ENCODE data around the gene GABRA1.
A peak's percentile ranks its signal among the peaks of the same experiment; 100 is the strongest.

Gene GABRA1

GRCh38 chr5:161924270-161924669 lies 76.3 kb downstream of the GABRA1 start:
- no peak overlapping the region for H3K4me3 ChIP-seq (ENCODE audit: low read depth, low read length)
- DNase-seq (ENCODE audit: low read depth) = no peak
- TF ChIP-seq POLR2A (IDR thresholded peaks at IDR 0.05; ENCODE audit: extremely low read depth, insufficient read length) = no peak
- TF ChIP-seq MAX (IDR thresholded peaks at IDR 0.05; ENCODE audit: low read depth, low read length) = no peak
- TF ChIP-seq CTCF (IDR thresholded peaks at IDR 0.05; ENCODE audit: low read depth, low read length) = no peak
- no peak for TF ChIP-seq MYC (IDR thresholded peaks at IDR 0.05; ENCODE audit: low read depth, low read length)

- TF ChIP-seq MAX (IDR thresholded peaks at IDR 0.05; ENCODE audit: low read depth, low read length) (no peak), CTCF (IDR thresholded peaks at IDR 0.05; ENCODE audit: low read depth, low read length) (peak; percentile 29), POLR2A (IDR thresholded peaks at IDR 0.05; ENCODE audit: extremely low read depth, insufficient read length) (no peak)
- peak; percentile 7 for DNase-seq (ENCODE audit: low read depth)
- H3K4me3 ChIP-seq (ENCODE audit: low read depth, low read length) = no peak overlapping the region
These were observed 78.0 kb downstream of the GABRA1 start for GRCh38 chr5:161925960-161926359.

GRCh38 chr5:161934486-161934885 lies 86.6 kb downstream of the GABRA1 start:
- no peak overlapping the region for H3K4me3 ChIP-seq (ENCODE audit: low read depth, low read length)
- DNase-seq (ENCODE audit: low read depth) = peak; percentile 5
- TF ChIP-seq CTCF (IDR thresholded peaks at IDR 0.05; ENCODE audit: low read depth, low read length) (no peak), POLR2A (IDR thresholded peaks at IDR 0.05; ENCODE audit: extremely low read depth, insufficient read length) (no peak), MAX (IDR thresholded peaks at IDR 0.05; ENCODE audit: low read depth, low read length) (no peak), MYC (IDR thresholded peaks at IDR 0.05; ENCODE audit: low read depth, low read length) (no peak)

GRCh38 chr5:161944974-161945373 lies 97.1 kb downstream of the GABRA1 start:
- H3K4me3 ChIP-seq (ENCODE audit: low read depth, low read length) = no peak overlapping the region
- DNase-seq (ENCODE audit: low read depth) = no peak
- no peak for TF ChIP-seq CTCF (IDR thresholded peaks at IDR 0.05; ENCODE audit: low read depth, low read length)
- TF ChIP-seq MYC (IDR thresholded peaks at IDR 0.05; ENCODE audit: low read depth, low read length) = no peak
- no peak for TF ChIP-seq MAX (IDR thresholded peaks at IDR 0.05; ENCODE audit: low read depth, low read length)
- no peak for TF ChIP-seq POLR2A (IDR thresholded peaks at IDR 0.05; ENCODE audit: extremely low read depth, insufficient read length)

- TF ChIP-seq MYC (IDR thresholded peaks at IDR 0.05; ENCODE audit: low read depth, low read length) (no peak), MAX (IDR thresholded peaks at IDR 0.05; ENCODE audit: low read depth, low read length) (no peak), POLR2A (IDR thresholded peaks at IDR 0.05; ENCODE audit: extremely low read depth, insufficient read length) (no peak), CTCF (IDR thresholded peaks at IDR 0.05; ENCODE audit: low read depth, low read length) (no peak)
- H3K4me3 ChIP-seq (ENCODE audit: low read depth, low read length) = no peak overlapping the region
- no peak for DNase-seq (ENCODE audit: low read depth)
These were observed 99.0 kb downstream of the GABRA1 start for GRCh38 chr5:161946911-161947310.
